Liver (tissue), 9 donors: ENCODE measurements around the gene GATAD1. TPM values are rescaled to one million over a fixed set of nuclear protein-coding genes. Genes with fewer than 3 reads are reported as not detected.
"Not testable (repeated sequence)": the region's sequence is repeated elsewhere in the genome, so short reads cannot be mapped to it uniquely, and the experiment has no call there.

ENCODE experiments used
- DNase-seq: peaks from one replicate; pipeline ENCODE4 v3.0.0-alpha.2; 2017; ENCODE audit warnings: low spot score
- H3K27ac ChIP-seq, 2 donors: one replicate each; pipeline ENCODE4 v1.7.0; 2013; ENCODE audit warnings: inconsistent platforms in 2 of 2, low read length in 2 of 2, control low read depth in 1 of 2, low read depth in 1 of 2, mild to moderate bottlenecking in 1 of 2
- H3K27me3 ChIP-seq, 4 donors: one replicate each; pipeline versions ENCODE4 v1.6.1 to v1.7.0; 2013; ENCODE audit warnings: low read length in 3 of 4, inconsistent platforms in 1 of 4, mild to moderate bottlenecking in 1 of 4, moderate library complexity in 1 of 4; ENCODE audit not compliant: control insufficient read depth in 4 of 4, insufficient read depth in 4 of 4
- H3K36me3 ChIP-seq, 4 donors: one replicate each; pipeline versions ENCODE4 v1.6.1 to v1.7.0; 2013; ENCODE audit warnings: low read length in 3 of 4, mild to moderate bottlenecking in 3 of 4, low read depth in 1 of 4, moderate library complexity in 1 of 4; ENCODE audit not compliant: control insufficient read depth in 4 of 4, insufficient read depth in 3 of 4
- H3K4me1 ChIP-seq, 4 donors: one replicate each; pipeline versions ENCODE4 v1.6.1 to v1.7.0; 2013; ENCODE audit warnings: low read length in 3 of 4, mild to moderate bottlenecking in 3 of 4, moderate library complexity in 1 of 4; ENCODE audit not compliant: control insufficient read depth in 4 of 4, insufficient read depth in 4 of 4
- H3K4me3 ChIP-seq, 3 donors: one replicate each; pipeline versions ENCODE4 v1.6.1 to v1.7.0; 2013; ENCODE audit warnings: low read length in 3 of 3, control low read depth in 1 of 3, low read depth in 1 of 3, mild to moderate bottlenecking in 1 of 3
- H3K9ac ChIP-seq, 2 donors: one replicate each; pipeline ENCODE4 v1.7.0; 2013; ENCODE audit warnings: low read length in 2 of 2, mild to moderate bottlenecking in 2 of 2, moderate library complexity in 2 of 2, control low read depth in 1 of 2, low read depth in 1 of 2
- H3K9me3 ChIP-seq, 4 donors: one replicate each; pipeline versions ENCODE4 v1.6.1 to v1.7.0; 2013; ENCODE audit warnings: low read length in 3 of 4; ENCODE audit not compliant: control insufficient read depth in 4 of 4
- EGR1 ChIP-seq, 2 donors: IDR thresholded peaks; 2 replicates each; pipeline ENCODE4 v1.6.1; 2016 to 2018; ENCODE audit warnings: antibody characterized with exemption in 2 of 2, low read depth in 2 of 2
- REST ChIP-seq: IDR thresholded peaks from 2 replicates; pipeline ENCODE4 v1.6.1; 2016; ENCODE audit warnings: antibody characterized with exemption, mild to moderate bottlenecking
- RXRA ChIP-seq, 2 donors: IDR thresholded peaks; 2 replicates each; pipeline ENCODE4 v1.6.1; 2017 to 2018; ENCODE audit warnings: antibody characterized with exemption in 2 of 2, mild to moderate bottlenecking in 1 of 2
- WGBS: extraction: QIAGEN DNeasy Blood & Tissue Kit; methylation state at CpG from one replicate; pipeline ENCODE4 v1.1.7; 2013; 5-methylcytosine and 5-hydroxymethylcytosine counted together
- polyA plus RNA-seq, 2 donors: library from polyadenylated mRNA; stranded (reverse) in 1 of 2; unstranded in 1 of 2; fragments of 200-250 nt in 1 of 2; fragments of >200 nt in 1 of 2; fragmentation: Nextera tagmentation in 1 of 2; extraction: Ambion mirVana in 1 of 2; gene quantifications; one replicate each; pipeline versions ENCODE4 v1.2.1 to v1.2.3, GENCODE V29; 2013 to 2015
- total RNA-seq, 2 donors: library from RNA; depleted of rRNA; stranded (reverse); fragments of >200 nt; gene quantifications; one replicate each; pipeline ENCODE4 v1.2.3, GENCODE V29; 2014
- donor health status: healthy.
- donor health status: healthy.
- donor health status: healthy.
- donor health status: healthy.
- donor health status: healthy.

GATAD1 gene
- total and polyA plus RNA-seq, 4 donors = 7.8 to 22.8 (median 10.8) TPM

DNA sequence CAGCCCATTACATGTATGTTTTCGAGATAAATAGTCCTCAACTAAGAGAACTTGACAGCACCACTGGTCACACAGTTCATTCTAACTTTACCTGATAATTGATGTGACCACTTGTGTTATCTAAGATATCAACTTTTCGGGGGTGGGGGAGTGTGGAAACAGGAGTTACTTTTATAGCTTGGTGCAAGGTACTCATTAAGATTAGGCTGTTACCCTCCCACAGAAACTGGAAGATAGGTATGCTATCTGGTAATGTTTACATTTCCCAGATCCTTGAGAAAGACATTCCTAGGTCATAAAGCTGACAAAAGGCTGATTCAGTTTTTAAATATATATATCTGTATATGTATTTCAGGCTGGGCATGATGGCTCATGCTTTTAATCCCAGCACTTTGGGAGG is 19.4 kb downstream of the GATAD1 start:
- H3K36me3 ChIP-seq = peaks cover 0 to 5% (median 2%) of the 10 kb centered on the region in 4 donors
- H3K27me3 ChIP-seq = no peaks in the 10 kb centered on the region
- H3K9ac ChIP-seq = no peak overlapping the region
- DNase-seq = no peak
- peaks cover 0 to 2% (median 0%) of the 10 kb centered on the region in 4 donors for H3K4me1 ChIP-seq
- TF ChIP-seq REST = no peak
- TF ChIP-seq EGR1 (IDR thresholded peaks at IDR 0.05; ENCODE audit: low read depth in 2 of 2) = no peak
- TF ChIP-seq RXRA (IDR thresholded peaks at IDR 0.05) = no peak
- no peak overlapping the region for H3K4me3 ChIP-seq
- H3K27ac ChIP-seq = no peak overlapping the region
- 93% methylated on average over 2 of the region's 2 CpGs for WGBS
- no peaks in the 10 kb centered on the region for H3K9me3 ChIP-seq

- H3K27me3 ChIP-seq, H3K36me3 ChIP-seq, H3K9ac ChIP-seq, H3K27ac ChIP-seq, DNase-seq, H3K4me1 ChIP-seq, H3K4me3 ChIP-seq, H3K9me3 ChIP-seq: not testable (repeated sequence)
- WGBS = 96% methylated on average over 9 of the region's 9 CpGs
These were observed 21.3 kb downstream of the GATAD1 start for GRCh38 chr7:92468589-92468988.

- not testable (repeated sequence) for H3K4me3 ChIP-seq, H3K27ac ChIP-seq, H3K9me3 ChIP-seq, H3K4me1 ChIP-seq, H3K36me3 ChIP-seq, DNase-seq, H3K27me3 ChIP-seq, H3K9ac ChIP-seq
- 86% methylated on average over 10 of the region's 10 CpGs for WGBS
These were observed 26.7 kb downstream of the GATAD1 start for GRCh38 chr7:92473989-92474388.

DNA sequence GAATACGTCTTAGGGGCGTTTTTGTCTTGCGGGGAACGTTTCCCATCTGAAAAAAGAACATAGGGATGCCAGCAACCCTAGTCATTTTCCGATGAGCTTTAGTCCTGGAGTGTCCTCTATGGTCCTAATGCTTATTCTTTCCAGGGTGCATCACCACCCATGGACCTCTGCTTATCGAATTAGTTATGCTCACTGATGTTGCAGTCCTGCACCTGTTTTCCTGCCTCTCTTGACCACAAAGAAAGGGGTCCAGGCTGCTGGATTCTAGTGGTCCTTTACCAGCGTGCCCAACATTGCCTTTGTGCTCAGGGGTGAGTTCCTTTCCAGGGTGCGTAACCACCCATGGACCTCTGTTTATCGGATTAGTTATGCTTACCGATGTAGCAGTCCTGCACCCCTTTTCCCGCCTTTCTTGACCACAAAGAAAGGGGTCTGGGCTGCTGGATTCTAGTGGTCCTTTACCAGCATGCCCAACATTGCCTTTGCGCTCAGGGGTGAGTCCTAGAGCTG is 28.0 kb downstream of the GATAD1 start:
- H3K27ac ChIP-seq, DNase-seq, H3K27me3 ChIP-seq, H3K36me3 ChIP-seq, H3K4me1 ChIP-seq, H3K9me3 ChIP-seq, H3K4me3 ChIP-seq, H3K9ac ChIP-seq: not testable (repeated sequence)
- 93% methylated on average over 12 of the region's 12 CpGs for WGBS

DNA sequence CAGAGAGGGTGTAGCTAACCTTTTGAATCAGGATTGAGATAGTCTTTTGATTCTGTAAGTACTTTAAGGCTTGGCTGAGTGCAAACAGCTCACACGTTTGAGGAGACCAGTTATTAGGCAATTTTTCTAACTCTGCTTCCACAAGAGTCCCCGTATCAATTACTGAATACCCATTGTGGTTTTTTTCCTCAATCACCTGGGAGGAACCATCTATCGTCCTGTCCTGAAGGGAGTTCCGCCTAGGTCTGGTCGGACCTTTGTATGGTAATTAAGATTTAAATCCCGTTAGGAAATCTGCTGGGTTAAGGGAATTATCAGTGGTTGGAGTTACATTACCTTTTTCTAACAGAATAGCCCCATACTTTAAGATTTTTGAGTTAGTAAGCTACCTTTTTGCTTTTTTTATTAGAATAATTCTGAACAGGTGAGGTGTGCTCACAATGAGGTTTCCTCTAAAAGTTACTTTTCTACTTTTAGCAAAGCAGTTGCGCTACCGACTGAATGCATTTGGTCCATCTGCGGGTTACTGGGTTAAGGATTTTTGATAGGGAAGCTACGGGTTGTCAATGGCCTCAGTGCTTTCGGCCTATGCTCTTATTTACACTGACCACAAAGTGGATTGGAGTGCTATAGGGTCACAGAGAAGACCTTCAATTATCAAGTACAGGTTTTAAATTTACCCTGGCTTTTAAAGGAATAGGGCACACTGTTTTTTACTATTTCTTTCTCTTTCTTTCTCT is 28.7 kb downstream of the GATAD1 start:
- not testable (repeated sequence) for H3K4me1 ChIP-seq, DNase-seq, H3K4me3 ChIP-seq, H3K9ac ChIP-seq, H3K27ac ChIP-seq, H3K9me3 ChIP-seq, H3K36me3 ChIP-seq, H3K27me3 ChIP-seq
- 94% methylated on average over 11 of the region's 11 CpGs for WGBS

DNA sequence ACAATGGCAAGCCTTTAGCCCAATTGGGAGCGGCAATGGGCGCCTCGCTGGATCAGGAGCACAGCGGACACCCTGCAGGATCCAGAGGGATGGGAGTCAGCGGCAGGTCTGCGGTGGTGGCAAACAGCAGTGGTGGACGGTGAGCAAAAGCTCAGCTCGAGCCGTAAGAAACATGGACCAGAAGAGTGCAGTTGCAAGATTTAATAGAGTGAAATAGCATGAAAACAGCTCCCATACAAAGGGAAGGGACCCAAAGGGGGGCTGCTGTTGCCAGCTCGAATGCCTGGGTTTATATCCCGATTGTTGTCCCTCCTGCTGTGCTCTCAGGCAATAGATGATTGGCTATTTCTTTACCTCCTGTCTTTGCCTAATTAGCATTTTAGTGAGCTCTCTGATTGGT is 30.4 kb downstream of the GATAD1 start, which contains the start of gene ERVW-1:
ERVW-1 (minus strand) TSS at position 266 of the 400 bp plus-strand sequence. CDS start 7,565 bp downstream, outside the sequence.
- not testable (repeated sequence) for H3K9ac ChIP-seq, H3K27ac ChIP-seq, DNase-seq, H3K4me3 ChIP-seq, H3K36me3 ChIP-seq, H3K4me1 ChIP-seq, H3K9me3 ChIP-seq, H3K27me3 ChIP-seq
- 95% methylated on average over 11 of the region's 11 CpGs for WGBS
